Retinal pigment epithelial cell (primary cell): ENCODE measurements around the gene MRPL18.
"Not testable (repeated sequence)": the region's sequence is repeated elsewhere in the genome, so short reads cannot be mapped to it uniquely, and the experiment has no call there.

Experiments used
- DNase-seq: peaks from one replicate; pipeline ENCODE4 v3.0.0-alpha.2; 2010; ENCODE audit warnings: low read depth
- H3K4me3 ChIP-seq: 2 replicates; pipeline ENCODE4 v1.5.1; 2011; ENCODE audit warnings: mild to moderate bottlenecking, low read length, control low read depth, moderate library complexity
- TF ChIP-seq, protein P1 (sequence below): conservative IDR thresholded peaks from 2 replicates; pipeline ENCODE4 v1.5.1; 2011; ENCODE audit warnings: low read depth, low read length, control low read depth, inconsistent platforms

The MRPL18 gene

GRCh38 chr6:159806021-159806458 is 15.8 kb downstream of the MRPL18 start:
- TF ChIP-seq, protein P1, sequence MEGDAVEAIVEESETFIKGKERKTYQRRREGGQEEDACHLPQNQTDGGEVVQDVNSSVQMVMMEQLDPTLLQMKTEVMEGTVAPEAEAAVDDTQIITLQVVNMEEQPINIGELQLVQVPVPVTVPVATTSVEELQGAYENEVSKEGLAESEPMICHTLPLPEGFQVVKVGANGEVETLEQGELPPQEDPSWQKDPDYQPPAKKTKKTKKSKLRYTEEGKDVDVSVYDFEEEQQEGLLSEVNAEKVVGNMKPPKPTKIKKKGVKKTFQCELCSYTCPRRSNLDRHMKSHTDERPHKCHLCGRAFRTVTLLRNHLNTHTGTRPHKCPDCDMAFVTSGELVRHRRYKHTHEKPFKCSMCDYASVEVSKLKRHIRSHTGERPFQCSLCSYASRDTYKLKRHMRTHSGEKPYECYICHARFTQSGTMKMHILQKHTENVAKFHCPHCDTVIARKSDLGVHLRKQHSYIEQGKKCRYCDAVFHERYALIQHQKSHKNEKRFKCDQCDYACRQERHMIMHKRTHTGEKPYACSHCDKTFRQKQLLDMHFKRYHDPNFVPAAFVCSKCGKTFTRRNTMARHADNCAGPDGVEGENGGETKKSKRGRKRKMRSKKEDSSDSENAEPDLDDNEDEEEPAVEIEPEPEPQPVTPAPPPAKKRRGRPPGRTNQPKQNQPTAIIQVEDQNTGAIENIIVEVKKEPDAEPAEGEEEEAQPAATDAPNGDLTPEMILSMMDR = no peak
- no peak for DNase-seq
- no peak overlapping the region for H3K4me3 ChIP-seq

GRCh38 chr6:159807150-159807858 is 17.0 kb downstream of the MRPL18 start:
- H3K4me3 ChIP-seq = no peak overlapping the region
- TF ChIP-seq, protein P1 = no peak
- no peak for DNase-seq

DNA sequence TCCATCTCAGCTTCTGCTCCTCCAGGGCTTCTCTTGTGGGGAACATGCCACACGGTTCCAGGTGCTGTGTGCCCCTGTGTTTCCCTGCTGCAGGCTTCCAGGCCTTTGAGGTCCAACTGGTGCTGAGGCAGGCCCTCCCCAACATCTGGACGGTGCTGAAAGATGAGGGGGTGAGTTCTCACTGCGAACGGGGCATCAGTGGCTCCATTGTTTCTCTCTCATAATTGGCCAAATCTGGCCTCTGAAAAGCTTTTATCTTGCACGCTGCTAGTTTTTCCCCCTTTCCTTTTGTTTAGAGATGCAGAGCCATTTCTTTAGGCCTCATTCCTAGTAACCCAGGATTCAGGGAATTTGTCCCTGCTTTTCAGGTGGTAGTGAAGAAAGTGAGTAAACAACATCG is 18.4 kb downstream of the MRPL18 start:
- no peak for DNase-seq
- H3K4me3 ChIP-seq = no peak overlapping the region
- TF ChIP-seq, protein P1 = no peak

GRCh38 chr6:159809149-159809548 is 18.9 kb downstream of the MRPL18 start:
- TF ChIP-seq, protein P1 = no peak
- H3K4me3 ChIP-seq = no peak overlapping the region
- DNase-seq = no peak

GRCh38 chr6:159813781-159814180 is 23.5 kb downstream of the MRPL18 start:
- TF ChIP-seq, protein P1 = no peak
- no peak overlapping the region for H3K4me3 ChIP-seq
- DNase-seq = no peak

GRCh38 chr6:159815410-159815809 is 25.1 kb downstream of the MRPL18 start:
- H3K4me3 ChIP-seq = no peak overlapping the region
- TF ChIP-seq, protein P1 = no peak
- DNase-seq = no peak

DNA sequence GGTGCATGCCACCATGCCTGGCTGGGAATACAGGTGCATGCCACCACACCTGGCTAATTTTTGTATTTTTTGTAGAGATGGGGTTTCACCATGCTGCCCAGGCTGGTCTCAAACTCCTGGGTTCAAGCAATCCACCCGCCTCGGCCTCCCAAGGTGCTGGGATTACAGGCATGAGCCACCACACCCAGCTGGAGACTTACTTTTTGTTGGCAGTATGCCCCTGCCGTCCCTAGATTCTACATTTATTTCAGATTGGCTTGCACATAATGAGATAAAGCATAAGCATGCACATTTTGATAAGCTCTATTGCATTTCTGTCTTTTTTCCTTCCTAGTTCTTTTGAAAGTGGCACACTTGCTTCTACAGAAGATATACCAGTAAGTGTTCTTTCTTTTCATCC is 26.5 kb downstream of the MRPL18 start:
- H3K4me3 ChIP-seq, DNase-seq: not testable (repeated sequence)
